Progenitor cell of endocrine pancreas (in vitro differentiated cells): ENCODE results near the gene ADCY3. TPM values are rescaled to one million over a fixed set of nuclear protein-coding genes. Genes with fewer than 3 reads are reported as not detected.
A peak's percentile ranks its signal among the peaks of the same experiment; 100 is the strongest.

Experiments used
- DNase-seq: peaks from one replicate; pipeline ENCODE4 v3.0.0; 2021; ENCODE audit warnings: low spot score; ENCODE audit not compliant: unreplicated experiment
- H3K27ac Mint-ChIP-seq: 2 replicates; pipeline ENCODE4 v1.8.0; 2021; ENCODE audit warnings: mild to moderate bottlenecking, moderate library complexity, mixed read lengths
- H3K27me3 Mint-ChIP-seq: 2 replicates; pipeline ENCODE4 v1.8.0; 2021; ENCODE audit warnings: mixed read lengths
- H3K36me3 Mint-ChIP-seq: 2 replicates; pipeline ENCODE4 v1.8.0; 2022; ENCODE audit warnings: mixed read lengths; ENCODE audit not compliant: insufficient read depth
- H3K4me1 Mint-ChIP-seq: 2 replicates; pipeline ENCODE4 v1.8.0; 2021; ENCODE audit warnings: low read depth, mixed read lengths
- H3K4me3 Mint-ChIP-seq: 2 replicates; pipeline ENCODE4 v1.8.0; 2021; ENCODE audit warnings: low read depth, mild to moderate bottlenecking, moderate library complexity, mixed read lengths
- H3K9me3 Mint-ChIP-seq: 2 replicates; pipeline ENCODE4 v1.8.0; 2021; ENCODE audit warnings: low read depth, mixed read lengths
- CTCF ChIP-seq: fragments of 200-600 bp; sonication (generic); IDR thresholded peaks from one replicate; pipeline ENCODE4 v1.5.0; 2021; ENCODE audit warnings: antibody characterized with exemption, mild to moderate bottlenecking; ENCODE audit not compliant: unreplicated experiment
- total RNA-seq: library from RNA; stranded (reverse); gene quantifications from 2 replicates; pipeline ENCODE4 v1.2.1, GENCODE V29; 2021

The ADCY3 gene
- total RNA-seq, 1 donor from 2014 or later = 22.6 TPM

GRCh38 chr2:24918326-24919036, 1.6 kb downstream of the ADCY3 start:
- Mint-ChIP-seq H3K4me1 (peaks cover 3% of the 10 kb centered on the region), H3K27me3 (peaks cover 28% of the 10 kb centered on the region), H3K36me3 (no peaks in the 10 kb centered on the region), H3K9me3 (no peaks in the 10 kb centered on the region), H3K27ac (peak overlapping the region; percentile 64), H3K4me3 (peak overlapping the region; percentile 70)
- no peak for TF ChIP-seq CTCF
- DNase-seq = no peak

- H3K9me3 Mint-ChIP-seq = no peaks in the 10 kb centered on the region
- peaks cover 3% of the 10 kb centered on the region for H3K4me1 Mint-ChIP-seq
- H3K27me3 Mint-ChIP-seq = peaks cover 25% of the 10 kb centered on the region
- no peak for TF ChIP-seq CTCF
- no peaks in the 10 kb centered on the region for H3K36me3 Mint-ChIP-seq
- DNase-seq = no peak
- H3K27ac Mint-ChIP-seq = peak overlapping the region; percentile 64
- H3K4me3 Mint-ChIP-seq = peak overlapping the region; percentile 70
Observed at GRCh38 chr2:24917731-24918325, 2.2 kb downstream of the ADCY3 start.

GRCh38 chr2:24917086-24917485, 3.0 kb downstream of the ADCY3 start:
- DNase-seq = no peak
- H3K27me3 Mint-ChIP-seq = peaks cover 23% of the 10 kb centered on the region
- peaks cover 3% of the 10 kb centered on the region for H3K4me1 Mint-ChIP-seq
- H3K4me3 Mint-ChIP-seq = no peak overlapping the region
- no peaks in the 10 kb centered on the region for H3K9me3 Mint-ChIP-seq
- H3K27ac Mint-ChIP-seq = no peak overlapping the region
- no peaks in the 10 kb centered on the region for H3K36me3 Mint-ChIP-seq
- TF ChIP-seq CTCF = no peak

GRCh38 chr2:24915796-24916195, 4.2 kb downstream of the ADCY3 start:
- Mint-ChIP-seq H3K36me3 (peaks cover 2% of the 10 kb centered on the region), H3K9me3 (no peaks in the 10 kb centered on the region), H3K27ac (no peak overlapping the region), H3K4me3 (no peak overlapping the region), H3K4me1 (peaks cover 3% of the 10 kb centered on the region), H3K27me3 (peaks cover 19% of the 10 kb centered on the region)
- no peak for TF ChIP-seq CTCF
- no peak for DNase-seq

- TF ChIP-seq CTCF = no peak
- Mint-ChIP-seq H3K9me3 (no peaks in the 10 kb centered on the region), H3K27me3 (peaks cover 17% of the 10 kb centered on the region), H3K36me3 (peaks cover 2% of the 10 kb centered on the region), H3K27ac (no peak overlapping the region), H3K4me1 (peaks cover 3% of the 10 kb centered on the region), H3K4me3 (no peak overlapping the region)
- DNase-seq = no peak
Observed at GRCh38 chr2:24915175-24915574, 4.9 kb downstream of the ADCY3 start.
